Bronchial epithelial cell (primary cell): ENCODE data around the gene ARHGAP10. TPM values are rescaled to one million over a fixed set of nuclear protein-coding genes. Genes with fewer than 3 reads are reported as not detected.
"Not testable (repeated sequence)": the region's sequence is repeated elsewhere in the genome, so short reads cannot be mapped to it uniquely, and the experiment has no call there.

Experiments
- DNase-seq: peaks from one replicate; pipeline ENCODE4 v3.0.0-alpha.2; 2010; ENCODE audit warnings: low read depth
- FAIRE-seq: peaks from 2 replicates; lab custom pipeline; 2011; peaks lifted over from hg19 to GRCh38; lab: Jason Lieb, UNC
- H3K27me3 ChIP-seq: 2 replicates; pipeline ENCODE4 v1.5.1; 2011; ENCODE audit warnings: low read length; ENCODE audit not compliant: control insufficient read depth, insufficient read depth
- H3K36me3 ChIP-seq: 2 replicates; pipeline ENCODE4 v1.5.1; 2011; ENCODE audit warnings: low read length; ENCODE audit not compliant: control insufficient read depth, insufficient read depth
- H3K4me3 ChIP-seq: 2 replicates; pipeline ENCODE4 v1.5.1; 2011; ENCODE audit warnings: mild to moderate bottlenecking, low read depth, low read length, control low read depth
- CTCF ChIP-seq: IDR thresholded peaks from 2 replicates; pipeline ENCODE4 v1.5.1; 2011; ENCODE audit warnings: mild to moderate bottlenecking, moderate library complexity, low read length, control low read depth, inconsistent platforms; ENCODE audit not compliant: insufficient read depth, severe bottlenecking
- total RNA-seq: library from RNA; depleted of rRNA; stranded (reverse); fragments of >200 nt; gene quantifications from 2 replicates; pipeline ENCODE4 v1.2.1, GENCODE V29; 2014

ARHGAP10 gene
- total RNA-seq, 1 donor from 2014 or later: 8.4 TPM

DNA sequence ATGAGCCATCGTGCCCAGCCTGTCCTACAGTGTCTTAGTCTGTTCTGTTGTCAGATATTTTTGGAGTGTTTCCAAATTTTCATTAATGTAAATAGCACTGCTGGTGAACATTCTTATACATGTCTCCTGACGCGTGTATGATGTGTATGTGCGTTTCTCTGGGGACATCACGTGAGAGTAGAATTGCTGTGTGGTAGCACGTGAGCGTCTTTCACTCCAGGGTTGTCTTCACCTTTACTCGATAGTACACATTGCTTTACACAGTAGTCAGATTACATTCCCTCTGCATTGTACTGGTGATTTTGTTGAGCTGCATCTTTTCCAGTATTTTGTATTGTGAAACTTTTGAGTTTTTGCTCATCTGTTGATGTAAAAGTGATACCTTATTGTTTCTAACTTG, 60.0 kb downstream of the ARHGAP10 start:
- no peak overlapping the region for H3K4me3 ChIP-seq
- DNase-seq (peak; percentile 61), FAIRE-seq (no peak)
- TF ChIP-seq CTCF: no peak
- no peaks in the 10 kb centered on the region for H3K36me3 ChIP-seq
- H3K27me3 ChIP-seq: no peaks in the 10 kb centered on the region

- no peaks in the 10 kb centered on the region for H3K27me3 ChIP-seq
- FAIRE-seq: no peak
- peak; percentile 88 for DNase-seq
- H3K36me3 ChIP-seq: no peaks in the 10 kb centered on the region
- H3K4me3 ChIP-seq: no peak overlapping the region
- no peak for TF ChIP-seq CTCF
Measured at GRCh38 chr4:147793569-147794313, 61.9 kb downstream of the ARHGAP10 start.

DNA sequence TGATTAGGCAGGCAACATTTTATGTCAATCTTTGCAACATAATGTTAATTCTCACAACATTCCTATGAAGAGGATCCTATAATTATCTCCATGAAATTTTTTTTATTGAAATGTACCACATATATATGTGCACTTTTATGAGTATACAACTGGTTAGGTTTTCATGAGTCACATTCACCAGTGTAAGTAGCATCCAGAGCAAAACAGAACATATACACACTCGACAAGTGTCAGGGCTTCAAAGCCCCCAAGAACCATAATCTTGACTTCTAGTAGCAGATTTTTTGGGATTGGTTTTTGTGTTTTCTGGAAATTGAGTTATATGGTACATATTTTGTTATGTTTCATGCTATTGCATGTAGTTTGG, 62.4 kb downstream of the ARHGAP10 start:
- Histone ChIP-seq H3K36me3 (no peaks in the 10 kb centered on the region), H3K27me3 (no peaks in the 10 kb centered on the region), H3K4me3 (no peak overlapping the region)
- no peak for DNase-seq
- no peak for FAIRE-seq
- TF ChIP-seq CTCF: no peak

- no peak for FAIRE-seq
- no peak for DNase-seq
- no peak for TF ChIP-seq CTCF
Measured at GRCh38 chr4:147794787-147795413, 63.0 kb downstream of the ARHGAP10 start.

DNA sequence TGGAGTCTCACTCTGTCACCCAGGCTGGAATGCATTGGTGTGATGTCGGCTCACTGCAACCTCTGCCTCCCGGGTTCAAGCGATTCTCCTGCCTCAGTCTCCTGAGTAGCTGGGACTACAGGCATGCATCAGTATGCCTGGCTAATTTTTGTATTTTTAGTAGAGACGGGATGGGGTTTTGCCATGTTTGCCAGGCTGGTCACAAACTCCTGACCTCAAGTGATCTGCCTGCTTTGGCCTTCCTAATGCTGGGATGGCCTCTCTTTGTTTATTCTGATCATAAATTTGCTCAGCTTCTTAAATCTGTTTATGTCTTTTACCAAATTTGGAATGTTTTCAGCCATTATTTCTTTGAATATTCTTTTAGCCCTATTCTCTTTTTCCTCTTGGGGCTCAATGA, 67.2 kb downstream of the ARHGAP10 start:
- not testable (repeated sequence) for DNase-seq, H3K27me3 ChIP-seq, FAIRE-seq, H3K4me3 ChIP-seq, H3K36me3 ChIP-seq

More at GRCh38 chr4:147794787-147795413, 63.0 kb downstream of the ARHGAP10 start:
- Histone ChIP-seq H3K4me3 (no peak overlapping the region), H3K27me3 (no peaks in the 10 kb centered on the region), H3K36me3 (no peaks in the 10 kb centered on the region)

- Histone ChIP-seq H3K36me3 (no peaks in the 10 kb centered on the region), H3K4me3 (no peak overlapping the region), H3K27me3 (no peaks in the 10 kb centered on the region)
- TF ChIP-seq CTCF: no peak
- DNase-seq (no peak), FAIRE-seq (no peak)
Measured at GRCh38 chr4:147799986-147800555, 68.2 kb downstream of the ARHGAP10 start.
